GM10266 (cell line): ENCODE results near the gene GLRA1.

Experiments
- DNase-seq: peaks from one replicate; pipeline ENCODE4 v3.0.0; 2012; ENCODE audit errors: extremely low spot score
- TF ChIP-seq, protein P1 (sequence below): IDR thresholded peaks from 2 replicates; pipeline ENCODE4 v1.5.1; 2012; ENCODE audit warnings: mild to moderate bottlenecking, low read depth; ENCODE audit not compliant: control insufficient read depth, insufficient read depth; ENCODE audit errors: missing control alignments

Gene GLRA1

GRCh38 chr5:151781201-151781600, 143.4 kb downstream of the GLRA1 start:
- DNase-seq: no peak
- TF ChIP-seq, protein P1, sequence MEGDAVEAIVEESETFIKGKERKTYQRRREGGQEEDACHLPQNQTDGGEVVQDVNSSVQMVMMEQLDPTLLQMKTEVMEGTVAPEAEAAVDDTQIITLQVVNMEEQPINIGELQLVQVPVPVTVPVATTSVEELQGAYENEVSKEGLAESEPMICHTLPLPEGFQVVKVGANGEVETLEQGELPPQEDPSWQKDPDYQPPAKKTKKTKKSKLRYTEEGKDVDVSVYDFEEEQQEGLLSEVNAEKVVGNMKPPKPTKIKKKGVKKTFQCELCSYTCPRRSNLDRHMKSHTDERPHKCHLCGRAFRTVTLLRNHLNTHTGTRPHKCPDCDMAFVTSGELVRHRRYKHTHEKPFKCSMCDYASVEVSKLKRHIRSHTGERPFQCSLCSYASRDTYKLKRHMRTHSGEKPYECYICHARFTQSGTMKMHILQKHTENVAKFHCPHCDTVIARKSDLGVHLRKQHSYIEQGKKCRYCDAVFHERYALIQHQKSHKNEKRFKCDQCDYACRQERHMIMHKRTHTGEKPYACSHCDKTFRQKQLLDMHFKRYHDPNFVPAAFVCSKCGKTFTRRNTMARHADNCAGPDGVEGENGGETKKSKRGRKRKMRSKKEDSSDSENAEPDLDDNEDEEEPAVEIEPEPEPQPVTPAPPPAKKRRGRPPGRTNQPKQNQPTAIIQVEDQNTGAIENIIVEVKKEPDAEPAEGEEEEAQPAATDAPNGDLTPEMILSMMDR: no peak

DNA sequence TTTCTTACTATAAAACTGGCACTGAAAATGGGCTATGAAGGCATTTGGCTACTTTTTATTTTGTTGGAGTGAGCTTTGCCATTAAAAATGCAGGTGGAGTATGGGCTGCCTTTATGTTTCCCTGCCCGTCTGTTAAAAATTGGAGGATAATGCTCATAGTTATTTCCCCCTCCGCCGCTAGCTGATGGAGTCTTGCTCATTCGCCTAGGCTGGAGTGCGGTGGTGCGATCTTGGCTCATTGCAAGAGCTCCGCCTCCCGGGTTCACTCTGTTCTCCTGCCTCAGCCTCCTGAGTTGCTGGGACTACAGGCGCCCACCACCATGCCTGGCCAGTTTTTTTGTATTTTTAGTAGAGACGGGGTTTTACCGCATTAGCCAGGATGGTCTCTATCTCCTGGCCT, 144.3 kb downstream of the GLRA1 start:
- TF ChIP-seq, protein P1: no peak
- no peak for DNase-seq

DNA sequence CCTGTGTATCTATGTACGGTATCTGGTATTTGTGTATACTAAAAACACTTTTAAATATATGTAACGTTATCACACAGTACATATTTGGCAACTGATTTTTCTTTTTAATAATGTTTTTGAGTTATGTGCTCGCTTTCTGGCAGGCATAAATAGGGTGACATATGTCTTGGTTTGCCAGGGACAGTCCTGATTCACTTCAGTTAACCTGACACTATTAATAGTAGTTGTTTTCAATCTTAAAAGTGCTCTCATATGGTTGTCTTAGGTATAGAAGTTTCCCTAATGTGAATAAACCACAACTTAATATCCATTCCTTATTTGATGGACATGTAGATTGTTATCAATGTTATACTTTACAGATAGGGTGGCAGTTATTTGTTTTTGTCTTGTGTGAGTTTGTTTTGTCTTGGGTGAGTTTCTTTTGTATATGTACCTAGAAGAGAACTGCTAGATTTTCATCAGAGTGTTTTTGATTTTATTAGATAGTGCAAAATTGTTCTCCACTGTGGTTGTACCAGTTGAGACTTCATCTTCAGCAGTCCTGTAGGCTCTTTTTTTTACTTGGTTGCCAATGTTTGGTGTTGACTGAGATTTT, 145.0 kb downstream of the GLRA1 start:
- no peak for DNase-seq

GRCh38 chr5:151775025-151775606, 149.5 kb downstream of the GLRA1 start:
- TF ChIP-seq, protein P1: no peak
- no peak for DNase-seq

More for the DNA sequence above, 145.0 kb downstream of the GLRA1 start:
- TF ChIP-seq, protein P1: no peak

GRCh38 chr5:151773951-151774350, 150.7 kb downstream of the GLRA1 start:
- TF ChIP-seq, protein P1: no peak
- no peak for DNase-seq

DNA sequence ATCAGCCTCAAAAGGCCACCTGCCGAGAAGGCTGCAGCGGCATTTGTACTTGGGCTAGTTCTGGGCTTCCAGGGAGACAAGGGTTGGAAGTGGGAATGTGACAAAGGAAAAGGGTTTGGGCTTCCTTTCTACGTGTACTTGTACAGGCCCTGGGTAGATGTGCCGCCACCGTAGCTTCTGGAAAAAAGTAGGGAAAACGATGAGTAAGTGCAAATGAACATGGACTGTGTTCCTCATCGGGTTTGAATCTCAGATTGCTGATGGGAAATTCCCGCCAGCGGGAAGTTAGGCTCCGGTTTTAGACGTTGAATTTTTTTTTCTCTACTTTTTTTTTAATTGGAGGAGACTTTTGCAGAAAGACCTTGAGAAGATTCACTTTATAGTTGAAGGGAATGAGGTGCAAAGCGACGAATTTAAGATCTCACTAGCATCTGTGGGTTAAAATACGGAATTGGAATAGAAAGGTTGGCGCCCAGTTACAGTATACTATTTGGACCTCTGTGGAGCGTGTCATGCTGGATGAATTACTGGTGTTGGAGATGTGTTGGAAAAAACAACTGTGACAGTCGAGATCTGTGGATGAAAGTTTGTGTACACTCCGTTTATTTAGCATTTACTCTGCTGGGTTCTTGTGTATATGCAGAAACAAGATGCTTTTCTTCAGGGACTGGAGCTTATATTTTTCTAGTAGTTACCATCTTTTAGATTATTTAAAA, 151.6 kb downstream of the GLRA1 start:
- DNase-seq: no peak
- TF ChIP-seq, protein P1: no peak
